H1 (cell line): ENCODE results near the gene TXNRD3. TPM values are rescaled to one million over a fixed set of nuclear protein-coding genes. Genes with fewer than 3 reads are reported as not detected.

Experiments used
- CTCF ChIA-PET: fragments of 300-600 bp; sonication (Branson Sonifier 250); formaldehyde crosslinking; loops from one replicate; lab custom pipeline; 2021; ENCODE audit not compliant: partially characterized antibody; lab: Charles Lee
- POLR2A ChIA-PET: fragments of 300-600 bp; sonication (Branson Sonifier 250); formaldehyde crosslinking; loops from one replicate; lab custom pipeline; 2021; ENCODE audit warnings: inconsistent platforms; ENCODE audit not compliant: partially characterized antibody; lab: Charles Lee
- DNase-seq, 2 experiments: peaks; one replicate each; pipeline versions ENCODE4 v3.0.0 to v3.0.0-alpha.2; 2010 to 2022; ENCODE audit warnings: low spot score in 2 of 2, low read depth in 1 of 2, mixed read lengths in 1 of 2
- FAIRE-seq: peaks from 2 replicates; lab custom pipeline; 2011; peaks lifted over from hg19 to GRCh38; lab: Jason Lieb, UNC
- H2AFZ ChIP-seq: 2 replicates; pipeline ENCODE4 v1.8.1; 2012; ENCODE audit warnings: low read length, inconsistent platforms
- H2AK5ac ChIP-seq: 2 replicates; pipeline ENCODE4 v1.6.1; 2013; ENCODE audit warnings: low read depth, low read length
- H2BK120ac ChIP-seq: replicated peaks from 2 replicates; pipeline ENCODE3; 2013; ENCODE audit warnings: low read depth, low read length, inconsistent platforms
- H2BK12ac ChIP-seq: 2 replicates; pipeline ENCODE4 v1.6.1; 2013; ENCODE audit warnings: low read depth, low read length
- H2BK15ac ChIP-seq: 2 replicates; pipeline ENCODE4 v1.6.1; 2013; ENCODE audit warnings: low read length
- H2BK20ac ChIP-seq: 2 replicates; pipeline ENCODE4 v1.6.1; 2013; ENCODE audit warnings: low read length
- H2BK5ac ChIP-seq: 2 replicates; pipeline ENCODE4 v1.6.1; 2013; ENCODE audit warnings: low read depth, low read length
- H3K14ac ChIP-seq: 2 replicates; pipeline ENCODE4 v1.6.1; 2013; ENCODE audit warnings: inconsistent platforms; ENCODE audit not compliant: insufficient read length
- H3K18ac ChIP-seq: 2 replicates; pipeline ENCODE4 v1.6.1; 2013; ENCODE audit warnings: low read length; ENCODE audit errors: extremely low read depth
- H3K23ac ChIP-seq: 2 replicates; pipeline ENCODE4 v1.6.1; 2013; ENCODE audit warnings: inconsistent platforms; ENCODE audit not compliant: insufficient read length
- H3K23me2 ChIP-seq: 2 replicates; pipeline ENCODE4 v1.6.1; 2013; ENCODE audit warnings: low read depth, low read length
- H3K27ac ChIP-seq: 2 replicates; pipeline ENCODE4 v1.6.1; 2011; ENCODE audit warnings: low read depth, low read length, inconsistent platforms
- H3K27me3 ChIP-seq, 4 experiments: replicated peaks in 1 of 4; 1 replicate in 1 of 4; 2 replicates in 3 of 4; pipeline versions ENCODE4 v1.6.1 to v1.8.1; 2011 to 2013; ENCODE audit warnings: low read length in 3 of 4, mild to moderate bottlenecking in 3 of 4, inconsistent platforms in 2 of 4, mixed read lengths in 2 of 4, moderate library complexity in 1 of 4; ENCODE audit not compliant: control insufficient read depth in 3 of 4, insufficient read depth in 3 of 4; ENCODE audit errors: extremely low read depth in 1 of 4
- H3K36me3 ChIP-seq, 4 experiments: 2 replicates each; pipeline versions ENCODE4 v1.6.1 to v1.8.1; 2011 to 2013; ENCODE audit warnings: mild to moderate bottlenecking in 4 of 4, low read length in 3 of 4, moderate library complexity in 2 of 4, control low read depth in 1 of 4, inconsistent platforms in 1 of 4; ENCODE audit not compliant: insufficient read depth in 4 of 4, control insufficient read depth in 2 of 4
- H3K4ac ChIP-seq: replicated peaks from 2 replicates; pipeline ENCODE3; 2013; ENCODE audit warnings: low read length, low read depth, mixed read lengths, inconsistent platforms; ENCODE audit not compliant: insufficient read length
- H3K4me1 ChIP-seq, 4 experiments: replicated peaks in 1 of 4; 1 replicate in 1 of 4; 2 replicates in 3 of 4; pipeline versions ENCODE4 v1.6.1 to v1.8.1; 2011 to 2013; ENCODE audit warnings: low read length in 3 of 4, inconsistent platforms in 2 of 4, mixed read lengths in 1 of 4; ENCODE audit not compliant: insufficient read depth in 4 of 4, control insufficient read depth in 3 of 4
- H3K4me2 ChIP-seq, 2 experiments: 2 replicates each; pipeline versions ENCODE4 v1.6.1 to v1.8.1; 2011 to 2013; ENCODE audit warnings: low read depth in 2 of 2, low read length in 2 of 2, control low read depth in 1 of 2, inconsistent platforms in 1 of 2, mild to moderate bottlenecking in 1 of 2; ENCODE audit not compliant: insufficient read depth in 1 of 2
- H3K4me3 ChIP-seq, 4 experiments: fragments of 200-600, 300-600 bp in 1 of 4; sonication (generic), shearing (Covaris generic), sonication (Bioruptor Twin) in 1 of 4; 2 replicates each; pipeline versions ENCODE4 v1.5.1 to v1.8.1; 2011 to 2016; ENCODE audit warnings: low read length in 4 of 4, low read depth in 3 of 4, control low read depth in 2 of 4, inconsistent platforms in 2 of 4, mild to moderate bottlenecking in 2 of 4, mixed read lengths in 1 of 4, moderate library complexity in 1 of 4; ENCODE audit not compliant: insufficient read depth in 2 of 4; ENCODE audit errors: extremely low read depth in 1 of 4
- H3K56ac ChIP-seq: replicated peaks from 2 replicates; pipeline ENCODE3; 2013; ENCODE audit warnings: low read depth, mild to moderate bottlenecking, mixed read lengths, low read length, inconsistent platforms; ENCODE audit not compliant: insufficient read length
- H3K79me1 ChIP-seq: 2 replicates; pipeline ENCODE4 v1.6.1; 2013; ENCODE audit warnings: low read depth, low read length, control low read depth
- H3K79me2 ChIP-seq, 2 experiments: 2 replicates each; pipeline versions ENCODE4 v1.6.1 to v1.8.1; 2012 to 2013; ENCODE audit warnings: low read length in 2 of 2, mild to moderate bottlenecking in 2 of 2, inconsistent platforms in 1 of 2; ENCODE audit not compliant: insufficient read depth in 2 of 2, control insufficient read depth in 1 of 2
- H3K9ac ChIP-seq, 4 experiments: replicated peaks in 1 of 4; 1 replicate in 1 of 4; 2 replicates in 3 of 4; pipeline versions ENCODE4 v1.6.1 to v1.8.1; 2011 to 2013; ENCODE audit warnings: low read depth in 3 of 4, low read length in 3 of 4, control low read depth in 2 of 4, mild to moderate bottlenecking in 2 of 4, moderate library complexity in 2 of 4, inconsistent platforms in 1 of 4; ENCODE audit errors: extremely low read depth in 1 of 4
- H3K9me3 ChIP-seq, 2 experiments: 2 replicates each; pipeline versions ENCODE4 v1.6.1 to v1.8.1; 2012 to 2013; ENCODE audit warnings: mild to moderate bottlenecking in 2 of 2, moderate library complexity in 2 of 2, control low read depth in 1 of 2, inconsistent platforms in 1 of 2, low read depth in 1 of 2, low read length in 1 of 2, mixed read lengths in 1 of 2; ENCODE audit not compliant: insufficient read depth in 2 of 2
- H4K20me1 ChIP-seq, 2 experiments: replicated peaks in 1 of 2; 2 replicates each; pipeline versions ENCODE3 to v1.8.1; 2011 to 2013; ENCODE audit warnings: inconsistent platforms in 2 of 2, low read length in 2 of 2, mild to moderate bottlenecking in 1 of 2; ENCODE audit not compliant: insufficient read depth in 2 of 2, control insufficient read depth in 1 of 2
- H4K5ac ChIP-seq: 2 replicates; pipeline ENCODE4 v1.6.1; 2013; ENCODE audit warnings: low read length, low read depth, mixed read lengths, inconsistent platforms; ENCODE audit not compliant: insufficient read length
- H4K8ac ChIP-seq: 2 replicates; pipeline ENCODE4 v1.8.0; 2013; ENCODE audit warnings: mild to moderate bottlenecking, moderate library complexity, low read length, inconsistent platforms; ENCODE audit not compliant: insufficient read depth; ENCODE audit errors: extremely low read depth
- H4K91ac ChIP-seq: replicated peaks from 2 replicates; pipeline ENCODE3; 2013; ENCODE audit warnings: low read length, mixed read lengths, inconsistent platforms; ENCODE audit not compliant: insufficient read length
- EGR1 ChIP-seq: IDR thresholded peaks from 2 replicates; pipeline ENCODE4 v1.6.1; 2011; ENCODE audit warnings: low read depth, low read length, borderline replicate concordance
- EP300 ChIP-seq, 2 experiments: IDR thresholded peaks; 1 replicate in 1 of 2; 2 replicates in 1 of 2; pipeline ENCODE4 v1.6.1; 2011 to 2012; ENCODE audit warnings: low read depth in 2 of 2, low read length in 2 of 2, mild to moderate bottlenecking in 2 of 2, borderline replicate concordance in 1 of 2, inconsistent platforms in 1 of 2, moderate library complexity in 1 of 2
- WGBS, 2 experiments: shearing (Covaris generic) in 1 of 2; methylation state at CpG; one replicate each; pipeline versions ENCODE4 v1.1.6 to v1.1.7; 2013 to 2015; ENCODE audit warnings: low lambda C conversion rate in 2 of 2, mixed read lengths in 2 of 2, inconsistent platforms in 1 of 2, low coverage in 1 of 2, missing lambda C conversion rate in 1 of 2; ENCODE audit not compliant: insufficient replicate concordance in 2 of 2, insufficient coverage in 1 of 2, insufficient read length in 1 of 2; ENCODE audit errors: extremely low coverage in 1 of 2, missing lambda C conversion rate in 1 of 2; 5-methylcytosine and 5-hydroxymethylcytosine counted together
- polyA plus RNA-seq, 7 experiments: library from polyadenylated mRNA; depleted of rRNA in 3 of 7; stranded (reverse) in 5 of 7; unstranded in 2 of 7; fragments of >200 nt in 5 of 7; fragments of 200-250 nt in 2 of 7; gene quantifications; 1 replicate in 5 of 7; 2 replicates in 1 of 7; 4 replicates in 1 of 7; pipeline versions ENCODE4 v1.2.1 to v1.2.3, GENCODE V29; 2011 to 2013; ENCODE audit warnings: missing spikeins in 2 of 7, mixed read lengths in 2 of 7
- total RNA-seq: library from RNA; stranded (reverse); fragmentation: NEBNext Ultra II Directional; extraction: Animal tissue kit (Norgen Biotek cat#: 25700); gene quantifications from 2 replicates; pipeline ENCODE4 v1.2.1, GENCODE V29; 2021

The TXNRD3 gene
- total and polyA plus RNA-seq, 2 of the 8 experiments (the other 6 are each of a cell fraction or from before 2014, with no cell fraction given), result 3.4 to 4.3 TPM

DNA sequence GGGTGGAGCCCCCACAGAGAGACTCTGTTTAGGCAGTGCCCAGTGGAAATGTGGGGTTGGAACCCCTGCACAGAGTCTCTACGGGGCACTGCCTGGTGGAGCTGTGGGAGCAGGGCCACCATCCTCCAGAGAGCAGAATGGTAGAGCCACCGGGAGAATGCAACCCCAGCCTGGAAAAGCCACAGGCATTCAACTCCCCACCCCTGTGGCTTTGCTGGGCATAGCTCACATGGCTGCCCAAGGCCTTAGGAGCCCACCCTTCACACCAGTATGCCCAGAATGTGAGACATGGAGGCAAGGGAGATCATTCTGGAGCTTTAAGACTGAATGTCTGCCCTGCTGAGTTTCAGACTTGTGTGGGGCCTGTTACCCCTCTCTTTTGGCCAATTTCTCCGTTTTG lies 30.1 kb upstream of the TXNRD3 start:
- Histone ChIP-seq H3K23ac (no peak overlapping the region), H3K9me3 (no peaks in the 10 kb centered on the region), H3K36me3 (no peaks in the 10 kb centered on the region), H3K79me2 (no peaks in the 10 kb centered on the region), H2BK5ac (no peak overlapping the region), H3K4me2 (no peak overlapping the region), H2BK120ac (no peak overlapping the region), H3K23me2 (no peaks in the 10 kb centered on the region), H2BK12ac (no peak overlapping the region), H2BK15ac (no peak overlapping the region), H3K27me3 (peaks cover 0 to 3% (median under 1%) of the 10 kb centered on the region in 4 experiments; a peak in 3 of 7 replicates), H3K9ac (no peak overlapping the region), H3K18ac (no peak overlapping the region; the same call in 1 of the 2 replicates), H3K4me1 (peaks cover 0 to 6% (median 2%) of the 10 kb centered on the region in 4 experiments; a peak in 1 of 7 replicates), H4K5ac (no peak overlapping the region), H4K91ac (no peak overlapping the region), H2AFZ (no peak overlapping the region), H3K56ac (no peak overlapping the region), H2BK20ac (no peak overlapping the region), H3K14ac (no peak overlapping the region), H3K4me3 (no peak overlapping the region), H3K4ac (no peak overlapping the region), H3K27ac (no peak overlapping the region), H2AK5ac (no peak overlapping the region), H4K20me1 (no peaks in the 10 kb centered on the region), H4K8ac (no peak overlapping the region), H3K79me1 (no peaks in the 10 kb centered on the region)
- FAIRE-seq (no peak), DNase-seq (peak in 1 of 2 experiments; percentile 29)
- 86% methylated on average over 3 of the region's 3 CpGs; no CpG with 5 or more reads in 1 of the 2 experiments for WGBS, 2 experiments
- no peak for TF ChIP-seq EGR1
- no peak for TF ChIP-seq EP300 (IDR thresholded peaks at IDR 0.05; ENCODE audit: borderline replicate concordance in 1 of 2, low read depth in 2 of 2, low read length in 2 of 2)
- ChIA-PET CTCF (interaction anchor here (0.9 to 1.3 kb wide), 5 partner anchors 9 to 288 kb away, joined by 3 to 6 read pairs (median 4); no protein-coding TSS in a partner anchor), POLR2A (no interaction called here)
